ENCODE results near the gene GATAD2A.
"Not testable (repeated sequence)": the region's sequence is repeated elsewhere in the genome, so short reads cannot be mapped to it uniquely, and the experiment has no call there.

The GATAD2A gene

GRCh38 chr19:19452243-19453124 is 47.0 kb downstream of the GATAD2A start:
- DNase-seq (ENCODE audit: low read depth) = no peak
- TF ChIP-seq CTCF (IDR thresholded peaks at IDR 0.05; ENCODE audit: low read depth, low read length, missing control alignments) = no peak
- in situ Hi-C loops (cut with HindIII; ENCODE audit: low sequenced_read_pairs) = no loop called here
- H3K4me3 ChIP-seq (ENCODE audit: low read depth, low read length) = no peak overlapping the region

GRCh38 chr19:19453125-19453454 is 47.6 kb downstream of the GATAD2A start:
- DNase-seq (ENCODE audit: low read depth) = no peak
- no peak overlapping the region for H3K4me3 ChIP-seq (ENCODE audit: low read depth, low read length)
- in situ Hi-C loops (cut with HindIII; ENCODE audit: low sequenced_read_pairs) = no loop called here
- no peak for TF ChIP-seq CTCF (IDR thresholded peaks at IDR 0.05; ENCODE audit: low read depth, low read length, missing control alignments)

GRCh38 chr19:19455166-19455919 is 49.9 kb downstream of the GATAD2A start:
- in situ Hi-C loops (cut with HindIII; ENCODE audit: low sequenced_read_pairs); DNase-seq (ENCODE audit: low read depth); H3K4me3 ChIP-seq (ENCODE audit: low read depth, low read length): not testable (repeated sequence)

- no peak overlapping the region for H3K4me3 ChIP-seq (ENCODE audit: low read depth, low read length)
- no peak for DNase-seq (ENCODE audit: low read depth)
- no peak for TF ChIP-seq CTCF (IDR thresholded peaks at IDR 0.05; ENCODE audit: low read depth, low read length, missing control alignments)
- in situ Hi-C loops (cut with HindIII; ENCODE audit: low sequenced_read_pairs) = no loop called here
Measured at GRCh38 chr19:19457671-19458070, 52.2 kb downstream of the GATAD2A start.

GRCh38 chr19:19458110-19458816 is 52.8 kb downstream of the GATAD2A start:
- H3K4me3 ChIP-seq (ENCODE audit: low read depth, low read length) = no peak overlapping the region
- DNase-seq (ENCODE audit: low read depth) = no peak
- TF ChIP-seq CTCF (IDR thresholded peaks at IDR 0.05; ENCODE audit: low read depth, low read length, missing control alignments) = no peak
- in situ Hi-C loops (cut with HindIII; ENCODE audit: low sequenced_read_pairs) = no loop called here

GRCh38 chr19:19459073-19459472 is 53.6 kb downstream of the GATAD2A start:
- no peak for DNase-seq (ENCODE audit: low read depth)
- H3K4me3 ChIP-seq (ENCODE audit: low read depth, low read length) = no peak overlapping the region
- in situ Hi-C loops (cut with HindIII; ENCODE audit: low sequenced_read_pairs) = no loop called here
- no peak for TF ChIP-seq CTCF (IDR thresholded peaks at IDR 0.05; ENCODE audit: low read depth, low read length, missing control alignments)

Measured in astrocyte of the cerebellum (primary cell).